Activated T-cell treated with anti-CD3 and anti-CD28 coated beads, Interleukin-2, amount 50 U/mL, for 72 hours (primary cell): Measurements from ENCODE around the gene CNBD2. TPM values are rescaled to one million over a fixed set of nuclear protein-coding genes. Genes with fewer than 3 reads are reported as not detected.
"Not testable (repeated sequence)": the region's sequence is repeated elsewhere in the genome, so short reads cannot be mapped to it uniquely, and the experiment has no call there.

Experiments
- ATAC-seq, 2 donors: fragments of 150-1000 bp; cut with Tn5 transposase; replicated peaks in 1 of 2; 2 replicates each; pipeline ENCODE4 v1.10.0; 2021; ENCODE audit warnings: moderate library complexity in 2 of 2, mild to moderate bottlenecking in 1 of 2
- DNase-seq, 2 donors: peaks; one replicate each; pipeline ENCODE4 v3.0.0; 2021 to 2022; ENCODE audit warnings: mixed read lengths in 1 of 2
- H3K27ac Mint-ChIP-seq: one replicate; pipeline ENCODE4 v1.8.0; 2022; ENCODE audit warnings: mild to moderate bottlenecking, moderate library complexity, mixed read lengths
- H3K27me3 Mint-ChIP-seq: one replicate; pipeline ENCODE4 v1.8.0; 2022; ENCODE audit warnings: low read depth, mixed read lengths
- H3K36me3 Mint-ChIP-seq, 2 donors: one replicate each; pipeline ENCODE4 v1.8.0; 2022; ENCODE audit warnings: mixed read lengths in 2 of 2, mild to moderate bottlenecking in 1 of 2; ENCODE audit not compliant: insufficient read depth in 2 of 2
- H3K4me1 Mint-ChIP-seq: one replicate; pipeline ENCODE4 v1.8.0; 2022; ENCODE audit warnings: low read depth, mixed read lengths
- H3K4me3 Mint-ChIP-seq, 2 donors: one replicate each; pipeline ENCODE4 v1.8.0; 2022; ENCODE audit warnings: mild to moderate bottlenecking in 2 of 2, mixed read lengths in 2 of 2, moderate library complexity in 2 of 2
- H3K9me3 Mint-ChIP-seq, 2 donors: one replicate each; pipeline ENCODE4 v1.8.0; 2022; ENCODE audit warnings: mixed read lengths in 2 of 2
- total RNA-seq, 2 donors: library from RNA; stranded (reverse); gene quantifications; one replicate each; pipeline ENCODE4 v1.2.3, GENCODE V29; 2022

Gene CNBD2
- total RNA-seq, 2 donors from 2014 or later: 8.4 to 10.2 TPM

GRCh38 chr20:36063916-36064657 is 95.7 kb downstream of the CNBD2 start:
- Mint-ChIP-seq H3K9me3 (peaks cover 0 to 2% of the 10 kb centered on the region in 2 donors), H3K4me1 (peaks cover 7% of the 10 kb centered on the region), H3K36me3 (no peaks in the 10 kb centered on the region), H3K27ac (no peak overlapping the region), H3K27me3 (no peaks in the 10 kb centered on the region), H3K4me3 (peak overlapping the region; percentile 90 to 91)
- DNase-seq (no peak), ATAC-seq (no peak)

GRCh38 chr20:36064658-36065426 is 96.5 kb downstream of the CNBD2 start:
- H3K4me3 Mint-ChIP-seq: peak overlapping the region; percentile 90 to 91
- no peak overlapping the region for H3K27ac Mint-ChIP-seq
- peak; percentile 95 for ATAC-seq
- DNase-seq: peak; percentile 94 to 97
- H3K9me3 Mint-ChIP-seq: peaks cover 0 to 2% of the 10 kb centered on the region in 2 donors
- no peaks in the 10 kb centered on the region for H3K36me3 Mint-ChIP-seq
- peaks cover 7% of the 10 kb centered on the region for H3K4me1 Mint-ChIP-seq
- H3K27me3 Mint-ChIP-seq: peaks cover 4% of the 10 kb centered on the region

- Mint-ChIP-seq H3K27me3 (peaks cover 6% of the 10 kb centered on the region), H3K4me1 (peaks cover 7% of the 10 kb centered on the region), H3K27ac (no peak overlapping the region), H3K9me3 (peaks cover 0 to 2% of the 10 kb centered on the region in 2 donors), H3K36me3 (no peaks in the 10 kb centered on the region), H3K4me3 (peak overlapping the region; percentile 90 to 91)
- ATAC-seq (no peak), DNase-seq (no peak)
These were observed 97.1 kb downstream of the CNBD2 start for GRCh38 chr20:36065427-36065998.

- Mint-ChIP-seq H3K27me3 (peaks cover 6% of the 10 kb centered on the region), H3K4me3 (no peak overlapping the region), H3K9me3 (peaks cover 0 to 2% of the 10 kb centered on the region in 2 donors), H3K27ac (no peak overlapping the region), H3K36me3 (no peaks in the 10 kb centered on the region), H3K4me1 (peaks cover 7% of the 10 kb centered on the region)
- no peak for DNase-seq
- no peak for ATAC-seq
These were observed 98.4 kb downstream of the CNBD2 start for GRCh38 chr20:36066777-36067176.

GRCh38 chr20:36068526-36068925 is 100.1 kb downstream of the CNBD2 start:
- not testable (repeated sequence) for H3K27me3 Mint-ChIP-seq, H3K4me3 Mint-ChIP-seq, H3K4me1 Mint-ChIP-seq, DNase-seq, ATAC-seq, H3K36me3 Mint-ChIP-seq, H3K27ac Mint-ChIP-seq, H3K9me3 Mint-ChIP-seq

GRCh38 chr20:36070451-36070850 is 102.1 kb downstream of the CNBD2 start:
- Mint-ChIP-seq H3K27ac (no peak overlapping the region), H3K4me3 (no peak overlapping the region), H3K9me3 (no peaks in the 10 kb centered on the region), H3K36me3 (no peaks in the 10 kb centered on the region), H3K4me1 (peaks cover 1% of the 10 kb centered on the region), H3K27me3 (peaks cover 6% of the 10 kb centered on the region)
- DNase-seq: no peak
- ATAC-seq: no peak

- H3K4me3 Mint-ChIP-seq: no peak overlapping the region
- no peaks in the 10 kb centered on the region for H3K4me1 Mint-ChIP-seq
- no peak overlapping the region for H3K27ac Mint-ChIP-seq
- no peaks in the 10 kb centered on the region for H3K9me3 Mint-ChIP-seq
- H3K36me3 Mint-ChIP-seq: no peaks in the 10 kb centered on the region
- ATAC-seq (no peak), DNase-seq (no peak)
- peaks cover 6% of the 10 kb centered on the region for H3K27me3 Mint-ChIP-seq
These were observed 103.5 kb downstream of the CNBD2 start for GRCh38 chr20:36071848-36072247.

GRCh38 chr20:36074983-36075382 is 106.6 kb downstream of the CNBD2 start:
- Mint-ChIP-seq H3K27ac (no peak overlapping the region), H3K36me3 (no peaks in the 10 kb centered on the region)

GRCh38 chr20:36077762-36078161 is 109.4 kb downstream of the CNBD2 start:
- not testable (repeated sequence) for H3K36me3 Mint-ChIP-seq, H3K27ac Mint-ChIP-seq, ATAC-seq, H3K9me3 Mint-ChIP-seq, H3K4me1 Mint-ChIP-seq, DNase-seq, H3K4me3 Mint-ChIP-seq
- peaks cover 21% of the 10 kb centered on the region for H3K27me3 Mint-ChIP-seq

More at GRCh38 chr20:36074983-36075382, 106.6 kb downstream of the CNBD2 start:
- DNase-seq (no peak), ATAC-seq (no peak)
- Mint-ChIP-seq H3K27me3 (peaks cover 22% of the 10 kb centered on the region), H3K9me3 (no peaks in the 10 kb centered on the region), H3K4me1 (peaks cover 6% of the 10 kb centered on the region), H3K4me3 (no peak overlapping the region)

GRCh38 chr20:36079486-36079885 is 111.1 kb downstream of the CNBD2 start:
- no peak overlapping the region for H3K4me3 Mint-ChIP-seq

GRCh38 chr20:36079984-36080383 is 111.6 kb downstream of the CNBD2 start:
- ATAC-seq, H3K4me3 Mint-ChIP-seq, H3K36me3 Mint-ChIP-seq: not testable (repeated sequence)

More at GRCh38 chr20:36079486-36079885, 111.1 kb downstream of the CNBD2 start:
- Mint-ChIP-seq H3K9me3 (no peaks in the 10 kb centered on the region), H3K36me3 (no peaks in the 10 kb centered on the region), H3K27me3 (peaks cover 24% of the 10 kb centered on the region), H3K4me1 (peaks cover 8% of the 10 kb centered on the region), H3K27ac (no peak overlapping the region)
- ATAC-seq: no peak
- no peak for DNase-seq

More at GRCh38 chr20:36079984-36080383, 111.6 kb downstream of the CNBD2 start:
- H3K27me3 Mint-ChIP-seq: peaks cover 29% of the 10 kb centered on the region
- not testable (repeated sequence) for DNase-seq, H3K9me3 Mint-ChIP-seq, H3K27ac Mint-ChIP-seq, H3K4me1 Mint-ChIP-seq
